Measurements from ENCODE around the gene ST3GAL3. TPM values are rescaled to one million over a fixed set of nuclear protein-coding genes. Genes with fewer than 3 reads are reported as not detected.

The ST3GAL3 gene
- total RNA-seq, 1 donor from 2014 or later = 18.3 TPM

DNA sequence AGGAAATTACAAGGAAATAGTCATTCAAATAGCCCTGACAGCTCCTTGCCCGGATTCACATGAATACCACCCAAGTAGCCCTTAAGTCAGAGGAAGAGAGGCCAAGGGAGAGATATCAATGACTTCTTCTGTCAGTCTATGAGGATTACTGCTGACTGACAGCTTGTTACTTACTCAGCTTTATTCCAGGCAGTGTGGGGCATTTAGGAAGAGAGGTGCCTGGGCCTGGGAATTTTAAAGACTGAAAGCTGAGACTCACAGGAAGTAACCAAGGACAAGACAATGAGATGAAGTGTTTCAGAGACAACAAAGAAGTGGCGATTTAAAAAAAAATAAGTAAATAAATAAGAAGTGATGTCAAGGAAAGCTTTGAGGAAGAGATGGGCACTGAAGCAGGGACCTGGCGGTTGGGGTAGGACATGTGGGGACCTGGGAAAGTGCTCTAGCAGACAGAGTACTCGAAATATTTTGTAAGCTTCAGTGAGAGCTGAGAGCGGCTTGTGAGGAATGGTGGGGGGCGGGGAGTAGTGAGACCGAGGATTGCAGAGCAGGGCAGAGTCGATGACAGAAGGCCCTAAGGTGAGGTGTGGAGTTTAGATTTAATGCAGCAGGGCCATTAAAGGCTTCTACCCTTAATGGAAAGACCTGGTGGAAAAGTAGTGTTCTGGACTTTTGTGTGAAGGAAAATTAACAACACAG, 58.9 kb downstream of the ST3GAL3 start:
- no peak for DNase-seq (ENCODE audit: low read depth)
- TF ChIP-seq, protein P1, sequence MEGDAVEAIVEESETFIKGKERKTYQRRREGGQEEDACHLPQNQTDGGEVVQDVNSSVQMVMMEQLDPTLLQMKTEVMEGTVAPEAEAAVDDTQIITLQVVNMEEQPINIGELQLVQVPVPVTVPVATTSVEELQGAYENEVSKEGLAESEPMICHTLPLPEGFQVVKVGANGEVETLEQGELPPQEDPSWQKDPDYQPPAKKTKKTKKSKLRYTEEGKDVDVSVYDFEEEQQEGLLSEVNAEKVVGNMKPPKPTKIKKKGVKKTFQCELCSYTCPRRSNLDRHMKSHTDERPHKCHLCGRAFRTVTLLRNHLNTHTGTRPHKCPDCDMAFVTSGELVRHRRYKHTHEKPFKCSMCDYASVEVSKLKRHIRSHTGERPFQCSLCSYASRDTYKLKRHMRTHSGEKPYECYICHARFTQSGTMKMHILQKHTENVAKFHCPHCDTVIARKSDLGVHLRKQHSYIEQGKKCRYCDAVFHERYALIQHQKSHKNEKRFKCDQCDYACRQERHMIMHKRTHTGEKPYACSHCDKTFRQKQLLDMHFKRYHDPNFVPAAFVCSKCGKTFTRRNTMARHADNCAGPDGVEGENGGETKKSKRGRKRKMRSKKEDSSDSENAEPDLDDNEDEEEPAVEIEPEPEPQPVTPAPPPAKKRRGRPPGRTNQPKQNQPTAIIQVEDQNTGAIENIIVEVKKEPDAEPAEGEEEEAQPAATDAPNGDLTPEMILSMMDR (conservative IDR thresholded peaks at IDR 0.05; ENCODE audit: low read depth, low read length) = no peak
- H3K4me3 ChIP-seq (ENCODE audit: low read depth, low read length) = no peak overlapping the region

DNA sequence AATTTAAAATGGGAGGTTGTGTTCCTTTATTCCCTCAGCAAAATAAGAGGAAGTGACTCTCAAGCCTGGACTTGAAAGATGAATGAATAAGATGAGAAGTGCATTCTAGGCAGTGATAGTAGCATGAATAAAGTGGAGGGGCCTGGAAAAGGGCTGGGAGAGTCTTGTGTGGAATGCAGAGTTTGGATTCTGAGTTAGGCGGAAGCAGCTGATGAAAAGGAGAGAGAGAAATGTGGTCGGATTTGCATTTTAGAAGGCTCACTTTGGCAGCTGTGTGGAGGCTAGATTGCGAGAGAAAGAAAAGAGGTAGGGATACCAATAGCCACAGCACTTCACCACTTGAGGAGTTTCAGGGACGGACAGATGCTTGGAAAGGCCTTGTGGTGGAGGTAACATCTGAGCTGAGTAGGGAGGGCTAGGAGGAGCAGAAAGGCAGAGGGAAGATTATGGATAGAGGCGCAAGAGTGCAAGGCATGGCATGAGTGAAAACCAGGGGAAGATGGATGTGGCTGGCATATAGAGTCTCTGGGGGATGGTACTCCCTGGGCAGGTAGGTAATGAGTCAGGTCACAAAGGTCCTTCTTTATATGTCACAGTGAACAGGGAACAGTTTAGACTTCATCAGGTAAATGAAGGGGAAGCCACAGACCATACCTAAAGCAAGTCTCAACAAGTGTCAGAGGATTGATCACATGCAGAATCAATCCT, 59.6 kb downstream of the ST3GAL3 start:
- TF ChIP-seq, protein P1 (conservative IDR thresholded peaks at IDR 0.05; ENCODE audit: low read depth, low read length) = no peak
- no peak overlapping the region for H3K4me3 ChIP-seq (ENCODE audit: low read depth, low read length)
- DNase-seq (ENCODE audit: low read depth) = no peak

DNA sequence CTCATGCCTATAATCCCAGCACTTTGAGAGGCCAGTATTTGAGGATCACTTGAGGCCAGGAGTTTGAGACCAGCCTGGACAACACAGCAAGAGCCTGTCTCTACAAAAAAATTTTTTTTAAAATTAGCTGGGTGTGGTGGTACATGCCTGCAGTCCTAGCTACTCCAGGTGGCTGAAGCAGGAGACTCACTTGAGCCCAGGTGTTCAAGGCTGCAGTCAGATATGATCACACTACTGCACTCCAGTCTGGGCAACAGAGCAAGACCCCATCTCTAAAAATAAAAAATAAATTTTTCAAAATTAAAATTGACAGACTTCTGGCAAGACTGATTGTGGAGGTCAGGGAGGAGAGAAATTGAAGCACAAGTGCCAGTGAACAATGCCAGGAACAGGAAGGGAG, 60.8 kb downstream of the ST3GAL3 start:
- TF ChIP-seq, protein P1 (conservative IDR thresholded peaks at IDR 0.05; ENCODE audit: low read depth, low read length) = no peak
- H3K4me3 ChIP-seq (ENCODE audit: low read depth, low read length) = no peak overlapping the region
- no peak for DNase-seq (ENCODE audit: low read depth)

DNA sequence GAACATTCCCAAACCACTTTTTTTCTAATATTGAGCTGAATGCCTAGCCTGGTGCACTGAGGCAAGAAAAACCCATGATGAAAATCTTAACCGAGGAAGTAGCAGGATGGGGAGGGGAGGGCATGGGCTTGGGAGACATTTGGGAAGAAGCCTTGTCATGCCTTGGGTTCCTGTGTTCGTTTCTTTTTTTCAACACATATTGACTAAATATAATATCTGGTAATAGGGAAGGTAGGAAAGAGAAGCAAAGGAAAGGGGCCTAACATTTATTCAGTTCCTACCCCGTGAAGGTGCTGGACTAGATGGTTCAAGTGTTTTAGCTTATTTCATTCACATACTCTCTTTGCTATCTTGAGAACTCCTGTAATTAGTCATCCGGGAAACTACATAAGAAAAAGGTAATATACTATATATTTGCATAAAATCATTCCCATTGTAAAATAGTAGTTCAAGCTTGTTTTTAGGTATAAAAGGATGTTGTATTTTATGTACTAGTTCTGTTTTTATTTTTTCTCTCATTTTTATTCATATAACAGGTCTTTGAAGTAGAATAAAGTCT, 62.1 kb downstream of the ST3GAL3 start:
- TF ChIP-seq, protein P1 (conservative IDR thresholded peaks at IDR 0.05; ENCODE audit: low read depth, low read length) = no peak
- no peak for DNase-seq (ENCODE audit: low read depth)
- no peak overlapping the region for H3K4me3 ChIP-seq (ENCODE audit: low read depth, low read length)

DNA sequence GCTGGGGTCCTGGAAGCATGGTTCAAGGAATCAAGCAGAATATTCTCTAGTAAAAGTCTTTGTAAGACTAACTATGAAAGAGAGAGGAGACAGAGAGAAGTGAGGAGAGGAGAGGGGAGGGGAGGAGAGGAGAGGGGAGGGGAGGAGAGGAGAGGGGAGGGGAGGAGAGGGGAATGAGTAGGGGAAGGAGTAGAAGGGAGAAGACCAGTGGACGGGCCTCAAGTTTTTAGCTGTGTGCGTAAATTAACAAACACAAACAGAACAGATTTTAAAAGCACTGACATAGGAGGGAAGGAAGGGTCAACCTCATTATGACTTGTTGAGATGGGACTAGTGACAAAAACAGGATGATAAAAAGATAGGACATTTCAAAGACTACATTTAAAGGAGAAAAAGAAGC, 62.8 kb downstream of the ST3GAL3 start:
- no peak for DNase-seq (ENCODE audit: low read depth)
- TF ChIP-seq, protein P1 (conservative IDR thresholded peaks at IDR 0.05; ENCODE audit: low read depth, low read length) = no peak
- H3K4me3 ChIP-seq (ENCODE audit: low read depth, low read length) = no peak overlapping the region

DNA sequence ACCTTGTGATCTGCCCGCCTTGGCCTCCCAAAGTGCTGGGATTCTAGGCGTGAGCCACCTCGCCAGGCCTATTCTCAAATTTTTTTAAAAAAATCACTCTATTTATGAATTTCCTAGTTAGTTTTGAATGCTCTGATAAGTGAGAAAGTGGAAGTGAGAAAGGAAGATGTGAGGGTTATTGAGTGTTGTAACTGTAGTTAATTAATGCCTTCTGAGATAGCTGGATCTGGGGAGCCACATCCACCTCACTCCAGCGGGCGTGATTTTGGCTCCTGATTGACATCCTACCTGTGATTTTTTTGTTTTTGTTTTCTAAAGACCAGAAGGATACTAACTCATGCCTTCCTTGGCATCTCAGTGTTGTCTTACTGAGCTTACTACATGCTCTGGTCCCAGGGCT, 65.6 kb downstream of the ST3GAL3 start:
- TF ChIP-seq, protein P1 (conservative IDR thresholded peaks at IDR 0.05; ENCODE audit: low read depth, low read length) = no peak
- H3K4me3 ChIP-seq (ENCODE audit: low read depth, low read length) = no peak overlapping the region
- DNase-seq (ENCODE audit: low read depth) = no peak

All from epithelial cell of proximal tubule (primary cell).